Measurements from ENCODE around the gene UBE3C. TPM values are rescaled to one million over a fixed set of nuclear protein-coding genes. Genes with fewer than 3 reads are reported as not detected.
A peak's percentile ranks its signal among the peaks of the same experiment; 100 is the strongest.

UBE3C gene
- total and polyA plus RNA-seq, 2 of the 13 experiments (the other 11 are each of a cell fraction or from before 2014, with no cell fraction given), result 27.0 to 48.2 TPM

- TF ChIP-seq ZNF318 (CRISPR knock-in tag; IDR thresholded peaks at IDR 0.05), result peak; percentile 41; the same call in 1 of the 2 replicates
- TF ChIP-seq SNAPC4 (CRISPR knock-in tag; IDR thresholded peaks at IDR 0.05), result no peak
- TF ChIP-seq ZNF232 (CRISPR knock-in tag; IDR thresholded peaks at IDR 0.05; ENCODE audit: borderline replicate concordance), result no peak
- no peak for TF ChIP-seq HOXA7 (CRISPR knock-in tag; IDR thresholded peaks at IDR 0.05)
- TF ChIP-seq MLX (CRISPR knock-in tag; IDR thresholded peaks at IDR 0.05), result no peak
- no peak; the same call in 1 of the 2 replicates for TF ChIP-seq HIC2 (CRISPR knock-in tag; IDR thresholded peaks at IDR 0.05; ENCODE audit: low read depth)
- TF ChIP-seq ARID2 (CRISPR knock-in tag; IDR thresholded peaks at IDR 0.05; ENCODE audit: borderline replicate concordance), result 0 out of 2 replicates have a peak, but pooled peaks have one; percentile 32
- no peak for TF ChIP-seq CSRNP2 (CRISPR knock-in tag; conservative IDR thresholded peaks at IDR 0.05; ENCODE audit: low read depth)
- TF ChIP-seq HMG20A (CRISPR knock-in tag; IDR thresholded peaks at IDR 0.05; ENCODE audit: borderline replicate concordance), result no peak
- TF ChIP-seq ARHGAP35 (CRISPR knock-in tag; IDR thresholded peaks at IDR 0.05; ENCODE audit: borderline replicate concordance), result no peak
Measured at GRCh38 chr7:157138424-157139110, at the start of gene UBE3C (continued).

All from HepG2 (cell line).